HG02973 (cell line): ENCODE measurements around the gene BICRA.
"Not testable (repeated sequence)": the region's sequence is repeated elsewhere in the genome, so short reads cannot be mapped to it uniquely, and the experiment has no call there.

Source experiments
- ATAC-seq: cut with Tn5 transposase; IDR thresholded peaks from one replicate; pipeline ENCODE4 v1.9.1; 2021; ENCODE audit warnings: moderate library complexity; ENCODE audit not compliant: unreplicated experiment

BICRA gene

GRCh38 chr19:47626238-47626637 is 17.3 kb downstream of the BICRA start:
- no peak for ATAC-seq

GRCh38 chr19:47628078-47628771 is 19.3 kb downstream of the BICRA start:
- no peak for ATAC-seq

- ATAC-seq = no peak
These were observed 21.7 kb downstream of the BICRA start for GRCh38 chr19:47630594-47630993.

GRCh38 chr19:47631681-47632446 is 22.9 kb downstream of the BICRA start:
- no peak for ATAC-seq

- ATAC-seq = no peak
These were observed 24.6 kb downstream of the BICRA start for GRCh38 chr19:47633517-47633916.

- no peak for ATAC-seq
These were observed 25.1 kb downstream of the BICRA start for GRCh38 chr19:47633996-47634395.

GRCh38 chr19:47635152-47635754 is 26.3 kb downstream of the BICRA start:
- not testable (repeated sequence) for ATAC-seq

- no peak for ATAC-seq
These were observed 28.6 kb downstream of the BICRA start for GRCh38 chr19:47637550-47637949.

GRCh38 chr19:47641891-47642485 is 33.1 kb downstream of the BICRA start:
- ATAC-seq = no peak

- ATAC-seq = no peak
These were observed 34.3 kb downstream of the BICRA start for GRCh38 chr19:47643281-47643680.

GRCh38 chr19:47644199-47644598 is 35.3 kb downstream of the BICRA start:
- no peak for ATAC-seq

- no peak for ATAC-seq
These were observed 36.0 kb downstream of the BICRA start for GRCh38 chr19:47644743-47645482.

GRCh38 chr19:47646924-47647323 is 38.0 kb downstream of the BICRA start:
- ATAC-seq = no peak

GRCh38 chr19:47649588-47649987 is 40.7 kb downstream of the BICRA start:
- no peak for ATAC-seq

GRCh38 chr19:47650700-47651099 is 41.8 kb downstream of the BICRA start:
- ATAC-seq = no peak

GRCh38 chr19:47651132-47651531 is 42.2 kb downstream of the BICRA start:
- no peak for ATAC-seq

GRCh38 chr19:47651691-47652090 is 42.8 kb downstream of the BICRA start:
- ATAC-seq = no peak

GRCh38 chr19:47652285-47652684 is 43.4 kb downstream of the BICRA start:
- ATAC-seq = no peak

GRCh38 chr19:47653856-47654255 is 44.9 kb downstream of the BICRA start:
- no peak for ATAC-seq

- no peak for ATAC-seq
These were observed 48.8 kb downstream of the BICRA start for GRCh38 chr19:47657719-47658118.
